Muscle of arm (tissue), 12 donors: ENCODE data around the gene C1orf87. TPM values are rescaled to one million over a fixed set of nuclear protein-coding genes. Genes with fewer than 3 reads are reported as not detected.

Experiments
- DNase-seq: peaks from one replicate; pipeline ENCODE4 v3.0.0-alpha.2; 2013
- polyA plus RNA-seq, 12 donors: library from polyadenylated mRNA; unstranded; fragments of 120-200 nt; gene quantifications; one replicate each; pipeline ENCODE4 v1.2.1, GENCODE V29; 2013; ENCODE audit not compliant: insufficient read length in 12 of 12

Gene C1orf87
- polyA plus RNA-seq, 12 donors: 0.30 to 3.3 (median 0.93) TPM; not detected in 2

DNA sequence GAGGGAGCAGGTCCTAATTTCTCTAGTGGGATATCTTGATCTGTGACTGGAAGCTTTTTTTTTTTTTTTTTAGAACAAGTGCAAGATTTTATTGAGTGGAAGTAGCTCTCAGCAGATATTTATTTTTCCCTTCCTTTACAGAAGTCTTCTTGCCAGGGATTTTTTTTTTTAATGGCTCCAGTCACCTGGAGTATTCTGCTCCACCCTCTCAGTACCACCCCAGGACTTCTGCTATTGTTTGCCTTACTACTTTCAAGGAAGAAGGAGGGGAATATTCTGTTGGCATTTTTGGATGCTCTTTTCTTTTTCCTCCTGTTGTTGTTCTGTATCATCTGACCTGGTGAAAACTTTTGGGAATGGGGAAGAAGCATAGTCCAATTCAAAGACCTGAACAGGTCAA is 123.9 kb downstream of the C1orf87 start:
- no peak for DNase-seq

DNA sequence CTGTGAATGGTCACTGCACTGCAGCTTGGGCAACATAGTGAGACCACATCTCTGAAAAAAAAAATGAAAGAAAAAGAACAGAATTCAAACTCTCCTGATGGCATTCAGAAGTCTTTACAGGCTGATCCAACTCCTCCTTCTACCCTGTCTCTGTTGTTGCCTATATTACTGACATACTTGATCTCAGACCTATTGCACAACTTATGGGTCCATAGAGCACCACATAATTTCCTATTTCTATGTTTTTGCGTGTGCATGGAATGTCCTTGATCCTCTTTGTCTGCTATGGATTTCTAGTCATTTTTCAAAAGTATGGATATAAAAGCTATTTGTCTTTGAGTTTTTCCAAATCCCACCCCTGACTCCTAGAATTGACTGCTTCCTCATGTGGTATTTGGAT is 124.6 kb downstream of the C1orf87 start:
- no peak for DNase-seq

DNA sequence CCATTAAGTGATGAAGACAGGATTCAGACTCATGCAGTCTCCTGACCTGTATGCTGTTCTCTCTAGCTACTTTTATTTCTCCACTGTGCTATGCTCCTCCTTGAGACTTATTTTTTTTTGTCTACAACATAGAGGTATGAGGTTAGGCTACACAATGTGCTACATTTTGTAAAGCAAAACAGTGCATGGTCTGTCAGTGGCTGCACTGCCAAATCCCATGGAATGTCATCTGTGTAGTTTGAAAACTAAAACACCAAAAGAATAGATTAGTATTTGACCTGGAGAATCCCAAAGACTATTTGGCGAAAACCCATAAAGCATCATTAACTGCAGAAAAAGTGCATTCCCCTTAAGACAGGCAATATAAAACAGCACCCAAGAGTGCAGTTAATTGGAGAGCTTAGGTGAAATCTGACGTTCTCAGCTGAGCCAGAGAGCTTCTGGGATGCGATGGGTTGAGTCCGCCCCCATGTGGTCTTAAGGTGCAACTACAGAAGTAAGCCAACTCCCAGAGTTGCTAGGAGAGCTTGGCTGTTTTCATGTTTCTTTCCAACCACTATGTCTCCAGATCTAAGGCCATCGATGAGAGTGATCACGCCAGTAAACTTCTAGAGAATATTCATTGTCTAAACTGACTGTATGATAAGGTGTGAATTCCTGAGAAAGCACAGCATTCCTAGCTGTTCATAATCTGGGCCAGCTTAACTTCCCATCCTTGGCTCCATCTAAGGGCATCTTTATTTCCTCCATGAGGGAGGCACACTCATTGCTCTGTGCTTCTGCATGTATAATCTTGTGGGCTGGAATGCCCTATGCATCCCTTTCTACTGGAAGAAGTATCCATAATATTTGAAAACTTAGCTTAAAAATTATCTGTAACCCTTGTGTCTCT is 126.3 kb downstream of the C1orf87 start:
- peak; percentile 64 for DNase-seq

DNA sequence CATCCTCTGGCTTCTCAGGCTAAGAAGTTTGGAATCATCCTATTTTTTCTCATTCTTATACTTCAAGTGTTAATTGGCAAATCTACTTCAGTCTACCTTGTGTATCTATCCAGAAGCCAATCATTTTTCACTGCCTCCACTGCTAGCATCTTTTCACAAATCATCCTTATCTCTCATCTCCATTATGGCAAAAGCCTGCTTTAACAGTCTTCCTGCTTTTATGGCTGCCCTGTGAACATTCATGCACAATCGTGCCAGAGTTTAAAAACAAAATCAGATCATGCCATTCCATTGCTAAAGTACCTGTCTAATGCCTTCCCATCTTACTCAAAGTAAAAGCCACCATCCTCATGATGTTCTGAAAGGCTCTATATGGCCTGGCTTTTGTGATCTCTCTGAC is 127.8 kb downstream of the C1orf87 start:
- DNase-seq: no peak

Other genes with a start within 250 kb of the C1orf87 start
- 100 to 1,000 TPM in 3 of 12 donors, 10 to 100 TPM in 8, not detected in 1; 38.4 to 119 (median 65.7) TPM for gene CYP2J2, start 147.0 kb downstream of the C1orf87 start, polyA plus RNA-seq